Activated T-cell treated with anti-CD3 and anti-CD28 coated beads for 1 hour (primary cell): ENCODE measurements around the gene IRF2BP1.
"Not testable (repeated sequence)": the region's sequence is repeated elsewhere in the genome, so short reads cannot be mapped to it uniquely, and the experiment has no call there.

Experiments used
- DNase-seq: peaks from one replicate; pipeline ENCODE4 v3.0.0-alpha.2; 2020; ENCODE audit warnings: low read depth

IRF2BP1 gene

GRCh38 chr19:45901912-45902650 lies 16.1 kb upstream of the IRF2BP1 start, which contains the start of gene MYPOP:
TSS of gene MYPOP (minus strand) at chr19:45902613. CDS start at chr19:45901773, 840 bp downstream.
- DNase-seq, result no peak

- DNase-seq, result no peak
Observed at GRCh38 chr19:45901432-45901911, 15.5 kb upstream of the IRF2BP1 start.

DNA sequence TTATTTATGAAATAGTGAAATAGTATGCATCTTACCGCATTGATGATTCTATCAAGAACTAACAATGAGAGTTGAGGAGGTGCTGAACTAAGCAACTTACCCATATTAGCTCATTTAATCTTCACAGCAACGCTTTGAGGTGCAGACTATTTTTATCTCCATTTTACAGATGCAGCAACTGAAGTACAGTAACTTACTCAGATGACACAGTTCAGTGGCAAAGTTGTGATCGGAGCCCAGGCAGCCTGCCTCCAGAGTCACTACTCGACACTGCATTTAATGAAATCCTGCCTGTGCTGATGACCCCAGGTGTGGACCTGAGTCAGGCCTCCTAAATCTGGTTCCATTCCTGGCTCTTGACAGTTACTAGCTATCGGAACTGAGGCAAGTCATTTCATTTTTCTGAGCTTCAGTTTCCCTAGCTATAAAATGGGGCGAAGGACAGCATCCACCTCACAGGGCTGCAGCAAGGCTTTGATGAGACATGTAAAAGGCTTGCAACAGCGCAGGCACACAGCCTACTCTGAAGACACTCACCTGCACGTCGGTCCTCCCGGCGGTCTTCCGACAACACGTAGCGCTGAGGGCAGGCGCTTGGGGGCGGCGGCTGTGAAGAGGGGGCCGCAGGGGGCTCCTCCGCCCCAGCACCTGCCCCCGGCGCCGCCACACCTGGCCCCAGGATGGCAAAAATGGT lies 14.9 kb upstream of the IRF2BP1 start:
- DNase-seq, result no peak

DNA sequence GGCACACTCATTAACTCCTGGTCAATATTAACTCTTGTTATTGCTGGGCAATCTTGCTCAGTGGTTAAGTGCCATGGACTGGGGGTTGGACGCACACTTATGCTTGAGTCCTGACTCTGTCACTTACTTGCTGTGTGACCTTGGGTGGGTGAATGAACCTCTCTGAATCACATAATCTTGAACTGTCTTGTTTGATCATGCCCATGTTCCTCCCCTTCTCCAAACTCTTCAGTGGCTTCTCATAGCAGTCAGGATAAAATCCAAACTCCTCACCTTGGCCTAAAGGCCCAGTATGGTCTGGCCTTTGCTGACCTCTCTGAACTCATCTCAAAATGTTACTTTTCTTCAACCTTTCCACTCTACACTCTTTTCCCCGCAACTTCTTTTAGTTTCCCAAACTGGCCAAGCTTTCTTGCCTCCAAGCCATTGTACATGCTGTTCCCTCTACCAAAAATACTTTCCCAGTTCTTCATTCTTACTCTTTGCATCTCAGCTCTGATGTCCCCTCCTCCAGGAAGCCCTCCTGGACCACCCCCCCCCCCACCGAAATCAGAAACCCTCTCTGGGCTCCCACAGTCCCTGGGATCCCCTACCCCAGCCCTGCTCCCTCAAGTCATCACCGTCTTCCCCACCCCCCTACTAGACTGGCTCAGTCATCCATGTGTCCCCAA lies 14.1 kb upstream of the IRF2BP1 start:
- no peak for DNase-seq

GRCh38 chr19:45899253-45899652 lies 13.3 kb upstream of the IRF2BP1 start:
- DNase-seq, result no peak

DNA sequence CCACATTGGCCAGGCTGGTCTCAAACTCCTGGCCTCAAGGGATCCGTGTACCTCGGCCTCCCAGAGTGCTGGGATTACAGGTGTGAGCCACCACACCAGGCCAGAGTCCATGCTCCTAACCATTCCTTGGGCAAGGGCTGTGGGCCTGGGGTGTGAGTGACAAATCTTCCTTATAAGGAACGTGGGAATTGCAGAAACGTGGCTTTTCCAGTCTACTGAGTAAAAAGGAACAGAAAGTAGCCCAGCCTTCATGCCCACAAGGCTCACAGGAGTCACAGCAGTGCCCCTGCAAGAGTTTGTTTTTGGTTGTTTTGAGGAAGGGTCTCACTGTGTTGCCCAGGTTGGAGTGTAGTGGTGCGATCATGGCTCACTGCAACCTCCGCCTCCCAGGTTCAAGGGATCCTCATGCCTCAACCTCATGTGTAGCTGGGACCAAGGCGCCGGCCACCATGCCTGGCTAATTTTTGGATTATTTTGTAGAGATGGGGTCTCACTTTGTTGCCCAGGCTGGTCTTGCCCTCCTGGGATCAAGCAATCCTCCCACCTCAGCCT lies 11.4 kb upstream of the IRF2BP1 start:
- no peak for DNase-seq

DNA sequence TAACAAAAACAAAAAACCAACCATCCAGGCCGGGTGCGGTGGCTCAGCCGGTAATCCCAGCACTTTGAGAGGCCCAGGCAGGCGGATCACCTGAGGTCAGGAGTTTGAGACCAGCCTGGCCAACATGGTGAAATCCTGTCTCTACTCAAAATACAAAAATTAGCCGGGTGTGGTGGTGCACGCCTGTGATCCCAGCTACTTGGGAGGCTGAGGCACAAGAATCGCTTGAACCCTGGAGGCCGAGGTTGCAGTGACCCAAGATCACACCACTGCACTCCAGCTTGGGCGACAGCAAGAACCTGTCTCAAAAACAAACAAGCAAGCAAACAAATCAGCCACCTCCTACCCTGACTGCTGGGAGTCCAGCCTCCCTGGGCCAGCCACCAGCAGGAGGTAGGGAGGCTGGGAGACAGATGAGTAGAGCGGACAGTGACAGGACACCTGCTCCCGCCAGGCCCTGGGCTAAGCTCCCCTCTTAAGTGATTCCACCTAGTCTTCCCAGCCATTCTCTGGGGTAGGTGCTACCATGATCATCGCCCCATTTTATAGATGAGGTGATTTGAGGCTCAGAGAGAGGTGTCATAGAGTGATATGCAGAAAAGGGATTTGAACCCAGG lies 10.2 kb upstream of the IRF2BP1 start:
- not testable (repeated sequence) for DNase-seq

- no peak for DNase-seq
Observed at GRCh38 chr19:45895519-45895972, 9.6 kb upstream of the IRF2BP1 start.

DNA sequence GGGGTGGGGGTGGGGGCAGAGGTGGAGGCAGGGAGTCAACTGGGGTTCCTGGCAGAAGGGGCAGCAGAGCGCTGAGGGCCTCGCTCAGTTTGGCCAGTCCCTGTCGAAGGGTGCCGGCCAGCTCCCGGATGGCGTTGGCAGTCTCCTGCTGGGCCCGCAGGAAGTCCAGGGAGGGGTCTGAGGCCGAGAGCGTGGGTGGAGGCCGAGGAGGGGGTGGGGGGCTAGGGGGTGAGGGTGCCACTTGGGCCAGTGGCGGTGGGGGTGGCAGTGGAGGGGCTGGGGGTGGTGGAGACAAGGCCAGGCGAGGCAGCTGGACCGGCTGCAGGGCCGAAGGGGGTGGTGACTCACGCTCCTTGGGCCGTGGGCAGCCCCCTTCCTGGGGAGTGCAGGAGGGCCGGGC lies 4.9 kb upstream of the IRF2BP1 start:
- no peak for DNase-seq

DNA sequence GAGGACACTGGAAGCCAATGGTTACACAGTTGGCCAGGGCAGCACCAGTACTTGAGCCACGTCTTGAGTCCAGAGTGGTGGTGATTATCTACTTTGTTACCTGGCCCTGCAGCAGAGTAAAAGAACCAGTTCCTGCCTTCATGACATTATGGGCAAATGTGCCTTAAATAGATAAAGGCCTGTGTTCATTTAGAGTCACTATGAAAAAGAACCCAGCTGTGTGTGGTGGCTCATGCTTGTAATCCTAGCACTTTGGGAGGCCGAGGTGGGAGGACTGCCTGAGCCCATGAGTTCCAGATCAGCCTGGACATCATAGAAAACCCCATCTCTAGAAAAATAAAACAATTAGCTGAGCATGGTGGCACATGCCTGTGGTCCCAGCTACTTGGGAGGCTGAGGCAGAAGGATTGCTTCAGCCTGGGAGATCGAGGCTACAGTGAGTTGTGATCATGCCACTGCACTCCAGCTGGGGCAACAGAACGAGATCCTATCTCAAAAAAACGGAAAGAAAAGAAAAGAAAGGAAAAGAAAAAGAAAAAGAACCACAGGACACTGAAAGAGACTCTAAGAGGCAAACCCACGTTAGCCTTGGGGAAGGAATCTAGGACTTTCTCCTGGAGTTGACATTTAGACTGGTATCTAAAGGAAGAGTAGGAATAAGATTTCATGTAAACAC lies 3.4 kb upstream of the IRF2BP1 start:
- no peak for DNase-seq

DNA sequence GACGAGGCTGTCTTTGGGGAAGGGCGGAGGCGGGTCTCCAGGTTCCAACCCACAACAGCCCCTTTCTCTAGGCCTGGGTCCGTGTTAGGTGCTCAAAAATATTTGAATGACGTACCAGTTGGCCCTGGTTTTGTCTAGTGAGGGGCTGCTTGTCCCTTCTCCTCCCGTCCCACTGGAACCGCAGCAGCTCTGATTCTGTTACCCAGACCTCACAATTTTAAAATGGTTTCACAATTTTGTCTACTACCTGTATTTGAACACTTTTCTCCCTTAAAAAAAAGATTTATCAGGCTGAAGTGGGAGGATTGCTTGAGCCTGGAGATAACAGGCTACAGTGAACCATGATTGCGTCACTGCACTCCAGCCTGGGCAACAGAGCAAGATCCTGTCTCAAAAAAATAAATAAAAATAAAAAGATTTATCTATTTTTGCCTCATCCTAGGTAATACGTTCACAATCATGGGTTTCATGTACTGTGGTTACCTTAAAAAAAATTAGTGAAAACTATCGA lies 1.3 kb upstream of the IRF2BP1 start:
- no peak for DNase-seq

DNA sequence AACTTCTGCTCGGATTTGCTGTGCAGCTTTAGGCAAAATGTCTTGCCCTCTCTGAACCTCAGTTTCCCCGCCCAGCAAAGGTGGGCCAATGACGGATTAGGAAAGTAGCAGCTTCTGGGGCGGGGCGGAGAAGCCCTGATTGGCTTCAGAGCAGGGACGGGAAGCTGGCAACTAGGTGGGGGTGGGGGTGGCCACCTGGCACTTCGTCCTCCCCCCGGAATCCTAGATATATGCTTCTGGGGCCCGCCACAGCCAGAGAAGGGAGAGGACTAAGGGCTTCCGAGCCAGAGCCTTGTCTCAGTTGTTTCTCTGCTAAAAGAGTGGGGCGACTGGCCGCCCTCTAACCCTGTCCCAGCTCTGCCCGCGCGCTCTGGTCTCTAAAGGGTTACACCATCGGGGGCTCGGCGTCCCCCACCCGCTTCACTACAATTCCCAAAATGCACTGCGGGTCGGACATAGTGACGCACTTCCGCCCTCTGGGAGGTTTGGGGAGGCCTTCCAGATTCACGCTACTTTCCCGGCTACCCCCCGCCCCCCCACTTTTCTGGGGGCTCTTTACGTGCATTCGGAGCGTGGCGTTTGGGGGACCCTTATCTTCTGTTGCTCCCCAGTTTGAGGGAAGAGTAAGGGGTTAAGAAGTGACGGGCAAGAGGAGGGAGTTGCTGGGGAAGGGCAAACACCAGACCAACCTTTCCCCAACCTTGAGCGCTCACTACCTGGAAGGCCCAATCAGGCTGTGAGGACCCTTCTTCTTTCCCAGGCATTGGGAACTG lies 672 bp upstream of the IRF2BP1 start:
- DNase-seq, result peak; percentile 80

- no peak for DNase-seq
Observed at GRCh38 chr19:45884682-45885555, 1.0 kb downstream of the IRF2BP1 start.

GRCh38 chr19:45883881-45884681 lies 1.9 kb downstream of the IRF2BP1 start:
- DNase-seq, result no peak

DNA sequence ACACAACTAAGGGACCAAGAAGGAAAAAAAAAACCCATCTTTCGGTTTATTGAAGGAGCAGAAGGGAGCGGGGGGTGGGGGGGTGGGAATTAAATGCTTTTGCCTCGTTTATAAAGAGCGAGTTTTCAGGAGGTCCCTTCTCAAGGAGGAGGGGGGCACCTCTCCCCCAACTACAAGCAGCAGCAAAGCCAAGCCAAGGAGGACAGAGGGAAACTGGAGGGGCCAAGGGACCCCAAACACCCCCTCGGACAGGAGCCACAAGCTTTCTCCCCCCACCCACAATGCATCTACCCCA lies 2.4 kb downstream of the IRF2BP1 start:
- no peak for DNase-seq

DNA sequence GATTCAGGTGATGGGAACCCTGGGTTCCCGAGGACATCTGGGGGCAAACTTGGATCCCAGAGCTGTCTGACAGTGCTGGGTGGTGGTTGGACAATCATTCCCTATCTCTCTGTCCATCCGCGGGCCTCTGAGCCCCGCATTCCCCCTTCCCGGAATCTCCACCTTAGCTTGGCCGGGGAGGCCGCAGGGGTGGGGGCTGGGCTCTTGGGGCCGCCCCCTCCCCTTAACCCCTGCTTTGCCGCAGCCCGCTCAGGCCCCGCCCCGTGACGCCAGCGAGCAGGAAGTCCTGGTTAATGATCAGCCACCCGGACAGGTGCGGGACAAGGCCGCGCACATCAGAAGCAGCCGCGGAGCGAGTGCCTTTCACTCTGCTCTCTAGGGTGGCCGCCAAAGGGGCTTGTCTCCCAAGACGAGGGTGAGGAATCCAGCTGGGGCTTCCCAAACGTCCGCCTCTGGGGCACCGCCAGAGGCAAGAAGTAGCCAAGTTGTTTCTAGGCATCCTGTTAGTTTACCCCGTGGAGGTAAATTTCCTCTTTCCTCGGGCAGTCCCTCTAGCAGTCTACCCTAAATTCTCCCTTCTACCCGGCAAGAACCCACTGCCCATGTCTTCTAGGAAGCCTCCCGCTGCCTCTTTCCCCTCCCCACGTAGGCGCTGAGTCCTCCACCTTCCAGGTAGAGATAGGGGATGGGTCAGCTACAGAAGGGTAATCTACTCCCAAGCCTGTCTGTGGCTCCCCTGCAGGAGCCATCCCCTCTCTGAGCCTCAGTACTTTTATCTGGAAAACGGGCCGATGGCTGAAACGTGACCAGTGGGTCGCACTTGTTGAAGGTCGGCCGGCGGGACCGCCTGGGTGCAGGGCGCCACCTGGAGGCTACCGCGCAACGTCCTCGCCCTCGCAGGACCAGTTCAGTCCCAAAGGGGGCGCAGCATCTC lies 3.0 kb downstream of the IRF2BP1 start:
- peak; percentile 68 for DNase-seq

GRCh38 chr19:45881909-45882528 lies 3.9 kb downstream of the IRF2BP1 start:
- DNase-seq, result no peak
